ENCODE results near the gene CDCP2.
"Not testable (repeated sequence)": the region's sequence is repeated elsewhere in the genome, so short reads cannot be mapped to it uniquely, and the experiment has no call there.

CDCP2 gene

DNA sequence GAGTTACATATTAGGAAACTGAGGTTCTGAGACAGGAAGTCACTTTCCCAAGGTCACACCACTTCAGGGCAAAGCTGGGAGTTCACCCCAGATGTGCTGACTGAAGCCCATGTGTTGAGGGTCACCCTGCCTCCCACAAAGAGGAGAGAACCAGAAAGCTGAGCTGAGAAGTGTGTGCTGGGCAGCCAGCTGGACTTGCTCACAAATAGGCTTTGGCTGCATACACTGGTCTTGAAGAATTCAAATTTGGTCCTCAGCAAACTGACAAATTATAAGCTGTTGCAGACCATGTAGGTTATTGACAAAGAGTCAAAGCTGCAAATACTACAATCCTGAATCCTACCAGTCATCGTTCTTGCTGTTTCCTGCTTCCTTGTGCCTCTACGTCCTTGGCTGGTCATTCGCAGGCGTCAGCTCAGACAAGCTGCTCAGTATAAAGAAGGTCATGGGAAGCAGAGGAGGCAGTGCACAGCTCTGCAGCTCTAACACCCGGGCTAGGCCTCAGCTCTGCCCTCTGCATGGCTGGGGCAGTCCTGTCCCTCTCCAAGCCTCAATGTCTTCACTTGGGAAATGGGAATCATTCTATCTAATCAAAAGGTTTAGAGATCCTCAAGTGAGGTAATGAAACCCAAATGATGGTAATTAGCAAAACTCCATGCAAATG is 40.0 kb downstream of the CDCP2 start:
- DNase-seq = no peak

DNA sequence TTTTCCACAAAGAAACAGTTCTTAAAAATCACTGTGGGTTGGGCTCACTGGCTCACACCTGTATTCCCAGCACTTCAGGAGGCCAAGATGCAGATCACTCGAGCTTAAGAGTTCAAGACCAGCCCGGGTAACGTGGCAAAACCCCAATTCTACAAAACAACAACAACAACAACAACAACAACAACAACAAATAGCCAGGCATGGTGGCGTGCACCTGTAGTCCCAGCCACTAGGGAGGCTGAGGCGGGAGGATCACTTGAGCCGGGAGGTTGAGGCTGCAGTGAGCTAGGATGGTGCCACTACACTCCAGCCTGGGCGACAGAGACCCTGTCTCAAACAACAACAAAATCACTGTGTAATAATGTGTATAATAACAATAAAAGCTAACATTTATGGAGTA is 40.8 kb downstream of the CDCP2 start:
- DNase-seq = no peak

GRCh38 chr1:54111624-54112023 is 41.2 kb downstream of the CDCP2 start:
- no peak for DNase-seq

DNA sequence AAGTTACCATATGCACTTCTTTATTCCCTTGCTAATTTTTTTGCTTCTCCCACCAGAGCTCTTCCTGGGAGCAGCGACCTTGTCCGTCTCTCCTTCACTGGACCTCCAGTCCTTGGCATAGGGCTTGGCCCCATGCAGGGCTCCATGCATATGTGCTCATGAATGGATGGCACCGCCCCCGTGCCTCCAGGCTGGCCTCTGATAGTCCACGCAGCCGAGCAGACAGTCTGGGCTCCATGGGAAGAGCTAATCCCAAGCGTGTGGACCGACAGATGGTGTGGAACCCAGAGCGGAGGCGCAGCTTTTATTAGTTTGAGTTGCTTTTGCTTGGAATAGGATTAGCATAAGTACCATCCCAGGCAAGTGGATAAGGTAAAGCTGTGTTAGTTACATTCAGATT is 41.8 kb downstream of the CDCP2 start:
- DNase-seq = peak; percentile 86

DNA sequence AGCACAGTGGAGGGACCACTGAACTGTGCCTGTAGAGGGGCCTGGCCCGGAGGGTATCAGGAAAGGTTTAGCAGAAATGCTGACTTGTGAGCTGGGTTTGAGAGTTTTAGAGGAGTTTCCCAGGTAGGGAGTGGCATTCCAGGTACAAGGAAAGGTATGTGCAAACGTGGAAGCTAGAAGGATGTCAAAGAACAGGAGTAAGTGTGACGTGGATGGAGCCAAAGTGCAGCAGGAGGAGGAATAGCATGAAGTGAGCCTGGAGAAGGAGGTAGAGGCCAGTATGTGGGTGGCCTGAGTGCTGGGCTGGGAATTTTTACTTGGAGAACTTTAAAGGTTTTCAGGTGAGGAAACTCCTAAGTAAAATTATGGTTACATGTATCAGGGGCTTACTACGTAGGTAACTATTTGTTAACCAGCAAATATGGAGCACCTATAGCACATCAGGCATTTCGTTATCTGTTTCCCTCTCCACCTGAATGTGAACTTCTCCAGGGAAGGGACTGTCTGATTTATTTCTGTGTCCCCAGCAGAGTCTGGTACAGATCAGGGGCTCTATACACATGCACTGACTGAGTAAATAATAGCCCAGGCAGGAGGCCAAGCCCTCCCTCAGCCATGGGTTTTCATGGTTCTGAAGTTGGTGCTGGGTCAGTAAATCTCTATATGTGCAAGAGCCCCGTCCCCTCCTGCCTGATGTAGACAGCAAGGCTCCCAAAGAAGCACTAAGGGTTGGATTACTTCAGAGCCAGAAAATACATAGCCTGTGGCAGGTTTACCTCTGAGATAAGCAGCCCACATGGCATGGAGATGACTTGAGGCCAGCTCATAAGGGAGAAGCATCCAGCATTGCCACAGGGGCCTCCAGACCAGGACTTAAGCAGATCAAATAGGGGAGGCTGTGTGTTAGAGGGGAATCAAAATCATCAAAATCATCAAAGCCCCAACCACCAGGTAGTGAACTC is 43.4 kb downstream of the CDCP2 start:
- DNase-seq = no peak

- no peak for DNase-seq
Observed at GRCh38 chr1:54108156-54108555, 44.6 kb downstream of the CDCP2 start.

GRCh38 chr1:54107131-54107530 is 45.7 kb downstream of the CDCP2 start:
- DNase-seq = no peak

DNA sequence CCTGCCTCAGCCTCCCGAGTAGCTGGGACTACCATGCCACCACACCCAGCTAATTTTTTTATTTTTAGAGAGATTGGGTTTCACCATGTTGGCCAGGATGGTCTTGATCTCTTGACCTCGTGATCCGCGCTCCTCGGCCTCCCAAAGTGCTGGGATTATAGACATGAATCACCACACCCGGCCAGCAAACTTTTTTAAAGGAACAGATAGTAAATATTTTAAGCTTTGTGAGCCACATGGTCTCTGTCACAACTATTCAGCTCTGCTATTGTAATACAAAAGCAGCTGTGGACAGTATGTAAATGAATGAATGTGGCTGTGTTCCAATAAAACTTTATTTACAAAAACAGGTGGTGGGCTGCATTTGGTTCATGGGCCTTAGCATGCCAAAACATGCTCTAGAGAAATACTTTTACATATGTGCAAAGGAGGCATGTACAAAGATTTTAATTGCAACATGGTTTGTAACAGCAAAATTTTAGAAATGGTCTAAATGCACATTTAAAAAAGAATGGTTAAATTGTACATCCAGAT is 47.0 kb downstream of the CDCP2 start:
- no peak for DNase-seq

DNA sequence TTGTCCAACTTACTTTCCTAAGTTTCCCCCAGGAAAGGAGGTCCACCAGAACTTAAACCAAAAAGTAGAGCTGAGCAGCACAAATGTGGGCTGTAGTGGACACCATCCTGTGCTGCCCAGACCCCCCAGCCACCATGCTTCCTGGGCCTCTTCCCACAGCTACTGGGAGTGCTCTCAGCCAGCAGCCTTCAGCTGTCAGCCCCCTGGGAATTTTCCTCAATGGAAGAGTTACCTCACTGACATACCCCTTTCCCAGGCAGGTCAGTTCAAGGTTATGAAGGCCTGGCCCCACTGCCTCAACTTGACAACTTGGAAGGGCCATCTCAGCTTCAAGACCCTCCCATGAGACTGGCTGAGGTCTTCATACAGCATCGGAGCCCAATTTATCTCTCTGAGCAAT is 47.7 kb downstream of the CDCP2 start:
- no peak for DNase-seq

DNA sequence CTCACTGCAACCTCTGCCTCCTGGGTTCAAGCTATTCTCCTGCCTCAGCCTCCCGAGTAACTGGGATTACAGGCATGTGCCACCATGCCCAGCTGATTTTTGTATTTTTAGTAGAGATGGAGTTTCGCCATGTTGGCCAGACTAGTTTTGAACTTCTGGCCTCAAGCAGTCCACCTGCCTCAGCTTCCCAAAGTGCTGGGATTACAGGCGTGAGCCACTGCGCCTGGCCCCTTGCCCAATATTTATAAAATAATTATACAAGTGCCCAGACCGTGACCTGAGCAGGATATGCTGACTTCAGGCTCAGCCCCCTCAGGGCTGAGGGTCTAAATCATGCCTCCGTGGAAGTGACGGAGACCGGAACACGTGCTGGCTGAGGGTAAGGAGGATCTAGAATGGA is 48.2 kb downstream of the CDCP2 start:
- DNase-seq = not testable (repeated sequence)

GRCh38 chr1:54103414-54103813 is 49.4 kb downstream of the CDCP2 start:
- DNase-seq = no peak

- DNase-seq = no peak
Observed at GRCh38 chr1:54100500-54100899, 52.3 kb downstream of the CDCP2 start.

GRCh38 chr1:54099061-54099610 is 53.7 kb downstream of the CDCP2 start:
- no peak for DNase-seq

- DNase-seq = no peak
Observed at GRCh38 chr1:54096877-54097240, 55.9 kb downstream of the CDCP2 start.

- DNase-seq = no peak
Observed at GRCh38 chr1:54096227-54096876, 56.4 kb downstream of the CDCP2 start.

- DNase-seq = no peak
Observed at GRCh38 chr1:54095546-54096226, 57.1 kb downstream of the CDCP2 start.

- not testable (repeated sequence) for DNase-seq
Observed at GRCh38 chr1:54094730-54095105, 58.1 kb downstream of the CDCP2 start.

- no peak for DNase-seq
Observed at GRCh38 chr1:54094001-54094729, 58.6 kb downstream of the CDCP2 start.

GRCh38 chr1:54091666-54092065 is 61.1 kb downstream of the CDCP2 start:
- no peak for DNase-seq

DNA sequence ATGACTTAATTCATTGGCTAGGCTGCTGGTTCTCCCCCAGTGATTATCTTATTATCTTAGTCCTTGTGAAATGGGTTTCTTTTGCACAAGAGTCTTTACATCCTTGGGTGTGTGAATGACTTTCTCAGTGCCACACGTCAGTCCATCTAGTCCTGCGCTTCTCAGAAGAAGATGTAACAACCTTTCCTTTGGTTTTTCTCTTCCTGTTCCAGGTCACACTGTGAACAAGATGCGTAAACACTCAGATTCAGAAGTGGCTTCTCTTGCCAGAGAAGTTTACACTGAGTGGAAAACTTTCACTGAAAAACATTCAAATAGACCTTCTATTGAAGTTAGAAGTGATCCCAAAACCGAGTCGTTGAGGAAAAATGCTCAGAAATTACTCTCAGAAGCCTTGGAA is 64.4 kb downstream of the CDCP2 start:
- no peak for DNase-seq

DNA sequence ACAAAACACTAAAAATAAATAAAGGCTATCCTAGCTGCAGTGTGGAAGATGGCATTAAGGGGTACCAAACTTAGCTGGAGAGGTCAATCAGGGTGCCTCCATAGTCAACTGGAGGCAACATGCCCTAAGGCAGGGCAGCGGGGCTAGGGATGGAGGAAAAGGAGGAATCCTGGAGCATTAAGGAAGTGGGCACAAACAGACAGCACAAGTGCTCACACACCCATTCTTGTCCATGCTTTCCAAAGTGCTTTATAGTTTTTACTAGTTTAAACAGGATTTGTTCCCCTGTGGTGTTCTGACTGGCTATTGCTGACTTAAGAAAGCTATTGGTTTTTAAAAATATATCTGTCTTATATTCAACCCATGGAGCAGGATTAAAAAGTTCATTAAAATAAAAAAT is 66.0 kb downstream of the CDCP2 start:
- DNase-seq = no peak

DNA sequence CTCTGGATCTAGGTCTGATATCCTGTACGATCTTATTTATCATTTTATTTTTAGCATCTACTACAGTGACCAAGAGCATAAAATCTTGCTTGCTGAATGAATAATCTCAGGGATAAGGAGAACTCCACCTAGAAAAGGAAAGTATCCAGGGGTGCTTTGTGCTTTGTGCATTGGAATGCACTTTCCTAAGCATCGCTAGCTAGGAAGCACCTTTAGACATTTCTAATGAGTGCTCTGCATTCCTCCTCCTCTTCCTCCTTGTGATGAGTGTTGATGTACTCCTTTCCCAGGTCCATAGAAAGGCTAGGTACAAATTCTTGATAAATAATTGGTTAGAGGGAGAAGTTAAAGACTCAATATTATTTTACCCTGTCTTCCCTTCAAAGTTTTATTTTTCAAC is 68.0 kb downstream of the CDCP2 start:
- no peak for DNase-seq
